ENCODE measurements around the gene GAA. TPM values are rescaled to one million over a fixed set of nuclear protein-coding genes. Genes with fewer than 3 reads are reported as not detected.

The GAA gene
- total RNA-seq, 1 experiment from 2014 or later = 30.3 TPM

- Histone ChIP-seq H2AFZ (ENCODE audit: low read length) (no peak overlapping the region), H2BK15ac (ENCODE audit: low read depth, low read length) (no peak overlapping the region), H2BK12ac (ENCODE audit: insufficient read length, low read depth, low read length) (no peak overlapping the region), H2AK5ac (ENCODE audit: insufficient read length, low read length) (no peak overlapping the region), H3T11ph (ENCODE audit: low read length) (no peak overlapping the region), H3K9me3 (ENCODE audit: control insufficient read depth, low read depth, low read length) (no peaks in the 10 kb centered on the region), H3K79me1 (ENCODE audit: insufficient read depth, low read depth, low read length, poor library complexity, severe bottlenecking) (no peaks in the 10 kb centered on the region), H3K4ac (ENCODE audit: low read depth, low read length) (no peak overlapping the region), H3K4me2 (ENCODE audit: insufficient read depth, insufficient read length, low read length) (no peak overlapping the region), H2BK20ac (ENCODE audit: low read depth, low read length, poor library complexity, severe bottlenecking) (no peak overlapping the region), H3K56ac (ENCODE audit: insufficient read length, low read depth, low read length) (no peak overlapping the region), H3K27ac (ENCODE audit: insufficient read length, low read depth, low read length) (no peak overlapping the region), H3K9ac (ENCODE audit: extremely low read depth, insufficient read length, low read length) (no peak overlapping the region), H2BK5ac (ENCODE audit: insufficient read length, low read length) (no peak overlapping the region), H3K79me2 (ENCODE audit: insufficient read depth, low read length) (no peaks in the 10 kb centered on the region), H4K8ac (replicated peaks; ENCODE audit: insufficient read length, low read depth, low read length) (no peak overlapping the region), H3K14ac (ENCODE audit: insufficient read depth, low read length) (no peak overlapping the region), H3K23me2 (ENCODE audit: insufficient read length, low read depth, low read length, poor library complexity, severe bottlenecking) (peaks cover 8% of the 10 kb centered on the region), H3K4me1 (ENCODE audit: insufficient read depth, low read length) (peaks cover 5% of the 10 kb centered on the region; the same call in 1 of the 2 replicates), H3K27me3 (ENCODE audit: insufficient read depth, low read length) (no peaks in the 10 kb centered on the region; the same call in 1 of the 2 replicates), H4K5ac (ENCODE audit: insufficient read length, low read depth, low read length) (no peak overlapping the region), H4K91ac (ENCODE audit: insufficient read length, low read depth, low read length) (no peak overlapping the region), H3K18ac (ENCODE audit: insufficient read length, low read depth, low read length) (no peak overlapping the region), H2BK120ac (ENCODE audit: low read depth, low read length, poor library complexity, severe bottlenecking) (no peak overlapping the region), H4K20me1 (ENCODE audit: control insufficient read depth, insufficient read depth, insufficient read length) (no peaks in the 10 kb centered on the region), H3K23ac (ENCODE audit: insufficient read length, low read depth, low read length) (no peak overlapping the region)
- H3K27ac Mint-ChIP-seq = no peak overlapping the region; a peak in 1 of 7 replicates
- WGBS (ENCODE audit: extremely low coverage, insufficient read length, low lambda C conversion rate) = no CpG with 5 or more reads among the region's 4 CpGs
- no peaks in the 10 kb centered on the region for H3K9me3 Mint-ChIP-seq
- H3K4me1 Mint-ChIP-seq = peaks cover 18 to 30% of the 10 kb centered on the region in 2 experiments
- H3K27me3 Mint-ChIP-seq (ENCODE audit: low read depth) = peaks cover 14% of the 10 kb centered on the region
- no peaks in the 10 kb centered on the region; a peak in 2 of 7 replicates for H3K36me3 Mint-ChIP-seq (ENCODE audit: insufficient read depth in 1 of 3, low read depth in 3 of 3)
- TF ChIP-seq CTCF (conservative IDR thresholded peaks at IDR 0.05) = no peak
- H3K4me3 Mint-ChIP-seq = peak overlapping the region in 1 of 2 experiments; percentile 16; a peak in 1 of 5 replicates
- DNase-seq = no peak
Observed at GRCh38 chr17:80100035-80100323, 1.4 kb upstream of the GAA start.

Measured in H9 (cell line).